MM.1S (cell line): ENCODE data around the gene SLC7A9.

Experiments used
- CTCF ChIP-seq: fragments of 300-600 bp; sonication (generic); IDR thresholded peaks from 2 replicates; pipeline ENCODE4 v1.5.1; 2016; ENCODE audit warnings: antibody characterized with exemption, low read length, mixed read lengths
- EZH2 ChIP-seq: fragments of 300-600 bp; sonication (generic); optimal IDR thresholded peaks from 2 replicates; pipeline ENCODE3; 2017; ENCODE audit warnings: low read depth, mild to moderate bottlenecking, antibody characterized with exemption, low read length, mixed read lengths

GRCh38 chr19:32881766-32882165 is 12.2 kb upstream of the SLC7A9 start:
- no peak for TF ChIP-seq EZH2
- TF ChIP-seq CTCF: no peak
